ENCODE results near the gene A3GALT2.

DNA sequence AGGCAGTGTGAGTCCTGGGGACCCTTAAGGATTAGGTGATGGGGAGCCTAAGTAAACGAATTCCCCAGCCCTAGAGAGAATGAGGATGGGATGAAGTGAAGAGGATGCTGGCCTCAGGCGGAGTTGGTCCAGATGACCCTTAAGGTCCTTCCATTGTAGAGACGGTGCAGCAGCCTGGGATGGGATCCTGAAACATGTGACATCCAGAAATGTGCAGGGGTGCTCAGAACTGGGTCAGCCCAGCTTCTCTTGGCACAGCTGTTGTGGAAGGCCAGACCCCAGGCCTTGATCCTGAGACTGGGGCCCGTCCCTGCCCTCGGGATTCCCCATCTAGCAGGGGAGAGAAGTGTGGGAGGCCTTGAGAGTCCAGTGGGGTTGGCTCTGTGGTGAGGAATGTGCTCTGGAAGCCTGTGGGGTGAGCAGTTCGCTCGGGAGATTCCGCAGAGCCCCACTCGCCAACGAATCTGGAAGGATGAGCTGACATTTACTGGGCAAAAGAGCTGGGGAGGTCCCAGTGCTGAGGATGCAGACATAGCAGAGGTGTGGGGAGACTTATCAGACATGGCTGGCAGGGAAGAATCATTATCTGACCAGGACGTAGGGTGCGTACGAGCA is 28.1 kb downstream of the A3GALT2 start:
- no peak for TF ChIP-seq CTCF (IDR thresholded peaks at IDR 0.05; ENCODE audit: low read depth, low read length, poor library complexity, severe bottlenecking)
- no peak for TF ChIP-seq EZH2phosphoT487 (IDR thresholded peaks at IDR 0.05; ENCODE audit: borderline replicate concordance, low read length)
